H1 (cell line): Measurements from ENCODE around the gene SLC6A6.

ENCODE experiments used
- CEBPB ChIP-seq: IDR thresholded peaks from 2 replicates; pipeline ENCODE4 v1.6.1; 2012; ENCODE audit warnings: low read depth, low read length
- CTCF ChIP-seq, 3 experiments: IDR thresholded peaks; 1 replicate in 2 of 3; 2 replicates in 1 of 3; pipeline versions ENCODE4 v1.5.1 to v1.6.1; 2011; ENCODE audit warnings: low read length in 3 of 3, mild to moderate bottlenecking in 3 of 3, inconsistent platforms in 2 of 3, low read depth in 1 of 3, moderate library complexity in 1 of 3; ENCODE audit not compliant: insufficient read depth in 1 of 3; ENCODE audit errors: control extremely low read depth in 1 of 3
- EP300 ChIP-seq, 2 experiments: IDR thresholded peaks; 1 replicate in 1 of 2; 2 replicates in 1 of 2; pipeline ENCODE4 v1.6.1; 2011 to 2012; ENCODE audit warnings: low read depth in 2 of 2, low read length in 2 of 2, mild to moderate bottlenecking in 2 of 2, borderline replicate concordance in 1 of 2, inconsistent platforms in 1 of 2, moderate library complexity in 1 of 2
- EZH2 ChIP-seq: fragments of 200-600 bp; sonication (generic); IDR thresholded peaks from 2 replicates; pipeline ENCODE4 v1.7.1; 2012; ENCODE audit warnings: low read depth, mild to moderate bottlenecking, moderate library complexity, low read length, inconsistent platforms; ENCODE audit not compliant: severe bottlenecking
- JUND ChIP-seq: IDR thresholded peaks from 2 replicates; pipeline ENCODE4 v1.6.1; 2011; ENCODE audit warnings: mild to moderate bottlenecking, improper control_type of control experiment, low read length
- MAX ChIP-seq: IDR thresholded peaks from 2 replicates; pipeline ENCODE4 v1.6.1; 2012; ENCODE audit warnings: inconsistent platforms
- NRF1 ChIP-seq: IDR thresholded peaks from 2 replicates; pipeline ENCODE4 v1.6.1; 2011; ENCODE audit warnings: mild to moderate bottlenecking, low read depth, low read length, improper control_type of control experiment
- POLR2A ChIP-seq, 2 experiments: IDR thresholded peaks; 1 replicate in 1 of 2; 2 replicates in 1 of 2; pipeline ENCODE4 v1.6.1; 2011; ENCODE audit warnings: low read depth in 2 of 2, low read length in 2 of 2, mild to moderate bottlenecking in 2 of 2; ENCODE audit errors: control extremely low read depth in 1 of 2
- POLR2AphosphoS5 ChIP-seq: IDR thresholded peaks from 2 replicates; pipeline ENCODE4 v1.6.1; 2011; ENCODE audit warnings: low read depth, low read length
- SIN3A ChIP-seq, 2 experiments: IDR thresholded peaks in 1 of 2; conservative IDR thresholded peaks in 1 of 2; 2 replicates each; pipeline ENCODE4 v1.6.1; 2011 to 2012; ENCODE audit warnings: low read length in 2 of 2, improper control_type of control experiment in 1 of 2, low read depth in 1 of 2, mild to moderate bottlenecking in 1 of 2
- YY1 ChIP-seq: IDR thresholded peaks from 2 replicates; pipeline ENCODE4 v1.6.1; 2011; ENCODE audit warnings: low read depth, mild to moderate bottlenecking, low read length

- TF ChIP-seq CTCF (IDR thresholded peaks at IDR 0.05; ENCODE audit: control extremely low read depth in 1 of 3, insufficient read depth in 1 of 3, low read depth in 1 of 3, low read length in 3 of 3) (no peak), POLR2A (IDR thresholded peaks at IDR 0.05; ENCODE audit: control extremely low read depth in 1 of 2, low read depth in 2 of 2, low read length in 2 of 2) (no peak), CEBPB (no peak), EP300 (IDR thresholded peaks at IDR 0.05; ENCODE audit: borderline replicate concordance in 1 of 2, low read depth in 2 of 2, low read length in 2 of 2) (no peak), POLR2AphosphoS5 (no peak), SIN3A (conservative IDR thresholded peaks at IDR 0.05 in 1 of 2, IDR thresholded peaks at IDR 0.05 in 1 of 2; ENCODE audit: low read depth in 1 of 2, low read length in 2 of 2) (no peak), EZH2 (no peak), MAX (no peak), NRF1 (no peak), JUND (no peak), YY1 (no peak)
Measured at GRCh38 chr3:14535616-14536015, 133.2 kb downstream of the SLC6A6 start.
